GM12878 (cell line): ENCODE data around the gene CACNG4. TPM values are rescaled to one million over a fixed set of nuclear protein-coding genes. Genes with fewer than 3 reads are reported as not detected.

Experiments used
- ATAC-seq: fragments of 200-7000 bp; cut with Tn5 transposase; 3 replicates; pipeline ENCODE4 v1.9.1; 2020; ENCODE audit warnings: mild to moderate bottlenecking, moderate library complexity
- BruUV-seq: library from RNA; stranded (reverse); fragments of 400-500 nt; replicated peaks from 2 replicates; lab custom pipeline; 2021; lab: Mats Ljungman, UMichigan
- CTCF ChIA-PET: fragments of 300-600 bp; sonication (Branson Sonifier 250); formaldehyde crosslinking; extraction: SDS; loops from one replicate; lab custom pipeline; 2021; ENCODE audit warnings: inconsistent platforms; lab: Yijun Ruan, JAX
- POLR2A ChIA-PET: fragments of 350-600 bp; formaldehyde crosslinking; extraction: SDS; loops from one replicate; lab custom pipeline; 2021; ENCODE audit warnings: inconsistent platforms; lab: Charles Lee
- RAD21 ChIA-PET: fragments of 300-600 bp; sonication (Branson Sonifier 250); formaldehyde crosslinking; loops from one replicate; lab custom pipeline; 2023; ENCODE audit warnings: antibody characterized with exemption; ENCODE audit not compliant: unreplicated experiment; lab: Charles Lee
- SMC1A ChIA-PET: fragments of 300-600 bp; sonication (Branson Sonifier 250); formaldehyde crosslinking; loops from one replicate; lab custom pipeline; 2023; ENCODE audit not compliant: unreplicated experiment, uncharacterized antibody; lab: Charles Lee
- DNase-seq: peaks from one replicate; pipeline ENCODE4 v3.0.0-alpha.2; 2011; ENCODE audit warnings: low read depth, low spot score
- FAIRE-seq: peaks from 3 replicates; lab custom pipeline; 2011; peaks lifted over from hg19 to GRCh38; lab: Jason Lieb, UNC
- H2AFZ ChIP-seq: 2 replicates; pipeline ENCODE4 v1.6.0; 2011; ENCODE audit warnings: low read depth, low read length, control low read depth; ENCODE audit not compliant: control insufficient read depth
- H3K27ac ChIP-seq: 2 replicates; pipeline ENCODE4 v1.5.1; 2011; ENCODE audit warnings: control low read depth; ENCODE audit not compliant: control insufficient read depth, insufficient read depth
- H3K27me3 ChIP-seq, 2 experiments: replicated peaks in 1 of 2; 2 replicates each; pipeline versions ENCODE4 v1.6.0 to v1.6.1; 2011; ENCODE audit warnings: low read length in 1 of 2; ENCODE audit not compliant: control insufficient read depth in 2 of 2, insufficient read depth in 2 of 2
- H3K36me3 ChIP-seq, 2 experiments: 2 replicates each; pipeline ENCODE4 v1.5.1; 2011; ENCODE audit warnings: low read length in 1 of 2; ENCODE audit not compliant: control insufficient read depth in 2 of 2, insufficient read depth in 2 of 2
- H3K4me1 ChIP-seq: 2 replicates; pipeline ENCODE4 v1.6.1; 2011; ENCODE audit warnings: mild to moderate bottlenecking, low read length, moderate library complexity, mixed read lengths; ENCODE audit not compliant: control insufficient read depth, insufficient read depth
- H3K4me2 ChIP-seq: 2 replicates; pipeline ENCODE4 v1.6.0; 2011; ENCODE audit warnings: control low read depth; ENCODE audit not compliant: control insufficient read depth, insufficient read depth
- H3K4me3 ChIP-seq: fragments of 200-600 bp; sonication (generic); 2 replicates; pipeline ENCODE4 v1.5.1; 2016
- H3K79me2 ChIP-seq: 2 replicates; pipeline ENCODE4 v1.6.0; 2011; ENCODE audit warnings: low read length; ENCODE audit not compliant: control insufficient read depth, insufficient read depth
- H3K9ac ChIP-seq: 2 replicates; pipeline ENCODE4 v1.8.0; 2011; ENCODE audit warnings: low read length, control low read depth, mixed read lengths; ENCODE audit not compliant: control insufficient read depth, insufficient read depth
- H3K9me3 ChIP-seq: replicated peaks from 3 replicates; pipeline ENCODE4 v1.5.1; 2011; ENCODE audit warnings: mild to moderate bottlenecking, low read length; ENCODE audit not compliant: control insufficient read depth, insufficient read depth
- H4K20me1 ChIP-seq: 2 replicates; pipeline ENCODE4 v1.6.0; 2011; ENCODE audit not compliant: control insufficient read depth, insufficient read depth
- BCL3 ChIP-seq: IDR thresholded peaks from 2 replicates; pipeline ENCODE4 v1.6.1; 2011; ENCODE audit warnings: borderline replicate concordance, low read depth, mild to moderate bottlenecking, moderate library complexity, low read length; ENCODE audit not compliant: insufficient read depth, poor library complexity, severe bottlenecking
- ETV6 ChIP-seq, 2 experiments: fragments of 450-650 bp in 1 of 2; IDR thresholded peaks in 1 of 2; conservative IDR thresholded peaks in 1 of 2; 2 replicates each; pipeline ENCODE4 v1.6.1; 2014; ENCODE audit warnings: antibody characterized with exemption in 1 of 2, borderline replicate concordance in 1 of 2, low read depth in 1 of 2, mild to moderate bottlenecking in 1 of 2, moderate library complexity in 1 of 2
- NR2C1 ChIP-seq: fragments of 450-650 bp; IDR thresholded peaks from 2 replicates; pipeline ENCODE4 v1.6.1; 2017; ENCODE audit warnings: antibody characterized with exemption, mild to moderate bottlenecking, moderate library complexity
- PAX5 ChIP-seq: IDR thresholded peaks from 2 replicates; pipeline ENCODE4 v1.6.1; 2011; ENCODE audit warnings: low read depth, low read length, borderline replicate concordance
- RFX5 ChIP-seq: IDR thresholded peaks from 2 replicates; pipeline ENCODE4 v1.6.1; 2011; ENCODE audit warnings: low read depth, low read length, improper control_type of control experiment
- SKIL ChIP-seq: fragments of 450-650 bp; IDR thresholded peaks from 2 replicates; pipeline ENCODE4 v1.6.1; 2017; ENCODE audit warnings: mild to moderate bottlenecking, low read depth, inconsistent platforms; ENCODE audit not compliant: poor library complexity, severe bottlenecking
- ZBTB11 ChIP-seq: fragments of 450-650 bp; formaldehyde crosslinking; IDR thresholded peaks from 2 replicates; pipeline ENCODE4 v1.5.0; 2022; ENCODE audit warnings: mild to moderate bottlenecking, missing genetic modification characterization
- ZBTB4 ChIP-seq: fragments of 450-650 bp; formaldehyde crosslinking; IDR thresholded peaks from 2 replicates; pipeline ENCODE4 v1.4.0; 2022; ENCODE audit warnings: mild to moderate bottlenecking, moderate library complexity
- ZNF622 ChIP-seq: fragments of 450-650 bp; IDR thresholded peaks from 2 replicates; pipeline ENCODE4 v1.6.1; 2017; ENCODE audit warnings: mild to moderate bottlenecking, inconsistent platforms
- WGBS: methylation state at CpG from one replicate; pipeline ENCODE4 v1.1.6; 2016; ENCODE audit warnings: low lambda C conversion rate; ENCODE audit not compliant: insufficient replicate concordance, insufficient coverage; ENCODE audit errors: missing lambda C conversion rate; 5-methylcytosine and 5-hydroxymethylcytosine counted together
- in situ Hi-C: fragments of 300-500 bp; cut with MboI; formaldehyde crosslinking; loops from 9 replicates; pipeline ENCODE4 v1.14.3; 2018; ENCODE audit warnings: mixed read lengths
- intact Hi-C: fragments of 100-400 bp; cut with micrococcal nuclease; formaldehyde crosslinking; loops from one replicate; pipeline ENCODE4 v1.14.2; 2022; ENCODE audit not compliant: unreplicated experiment
- polyA plus RNA-seq, 11 experiments: library from polyadenylated mRNA; depleted of rRNA in 4 of 11; unstranded in 6 of 11; stranded (reverse) in 5 of 11; fragments of >200 nt; fragmentation: Nextera tagmentation in 4 of 11; fragmentation: Illumina TruSeq in 1 of 11; extraction: Ambion mirVana in 4 of 11; extraction: Trizol in 1 of 11; gene quantifications; 1 replicate in 1 of 11; 2 replicates in 10 of 11; pipeline versions ENCODE4 v1.2.1 to v1.2.3, GENCODE V29; 2011 to 2016; ENCODE audit warnings: inconsistent platforms in 2 of 11, missing spikeins in 2 of 11, low read depth in 1 of 11
- total RNA-seq, 4 experiments: library from RNA; depleted of rRNA in 3 of 4; stranded (reverse); fragments of >200 nt in 3 of 4; fragmentation: Illumina TruSeq in 1 of 4; extraction: Trizol in 1 of 4; gene quantifications; 2 replicates each; pipeline versions ENCODE4 v1.2.1 to v1.2.3, GENCODE V29; 2013 to 2021
- TF ChIP-seq, protein P1 (sequence below): fragments of 450-650 bp; IDR thresholded peaks from 2 replicates; pipeline ENCODE4 v1.6.1; 2017; ENCODE audit warnings: borderline replicate concordance

CACNG4 gene
- total and polyA plus RNA-seq, 10 of the 15 experiments (the other 5 are each of a cell fraction or from before 2014, with no cell fraction given), result 0.08 TPM; not detected in 8

DNA sequence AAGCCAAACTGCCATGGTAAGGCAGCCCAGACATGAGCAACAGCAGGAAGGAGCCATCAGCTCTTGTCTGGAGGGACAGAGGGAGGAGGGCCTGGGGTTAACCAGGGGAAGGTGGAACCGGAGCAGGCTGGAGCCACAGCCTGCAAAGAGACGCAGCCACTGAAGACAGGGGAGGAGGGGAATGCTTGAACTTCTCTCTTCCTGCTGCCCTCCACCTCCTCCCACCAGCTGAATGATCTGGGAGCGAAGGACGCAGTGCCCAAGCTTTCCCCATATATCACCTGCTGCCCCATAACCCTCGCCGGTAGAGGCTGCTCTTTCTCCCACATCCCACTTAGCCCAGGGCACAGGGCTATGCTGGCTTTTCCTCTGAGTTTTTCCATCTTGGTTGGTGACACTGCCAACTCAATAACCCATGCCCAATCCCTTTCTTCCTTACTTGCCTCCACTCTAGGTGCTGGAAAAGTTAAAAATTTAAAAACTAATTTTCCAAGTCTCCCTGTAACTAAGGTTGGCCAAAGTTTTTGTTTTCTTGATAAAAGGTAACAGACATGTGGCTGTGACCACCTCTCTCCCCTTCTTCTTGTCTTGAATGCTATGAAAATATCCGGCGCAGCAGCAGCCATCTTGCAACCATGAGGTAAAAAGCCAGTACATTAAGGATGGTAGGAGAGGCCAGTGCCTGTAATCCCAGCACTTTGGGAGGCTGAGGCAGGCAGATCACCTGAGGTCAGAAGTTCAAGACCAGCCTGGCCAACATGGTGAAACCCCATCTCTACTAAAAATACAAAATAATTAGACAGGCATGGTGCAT lies 21.8 kb upstream of the CACNG4 start:
- H3K4me2 ChIP-seq, result no peak overlapping the region
- no peak for DNase-seq
- H3K9ac ChIP-seq, result no peak overlapping the region
- H3K4me3 ChIP-seq, result no peak overlapping the region
- no peak overlapping the region for H3K27ac ChIP-seq
- no peaks in the 10 kb centered on the region for H3K9me3 ChIP-seq
- in situ Hi-C loops (no loop called here), intact Hi-C loops (no loop called here)
- POLR2A ChIA-PET, result no interaction called here
- BruUV-seq, result no TSS peak
- H3K79me2 ChIP-seq, result no peaks in the 10 kb centered on the region
- ATAC-seq, result no peak
- SMC1A ChIA-PET, result no interaction called here
- CTCF ChIA-PET, result no interaction called here
- WGBS, result 52% methylated on average over 8 of the region's 8 CpGs
- peaks cover 1 to 3% of the 10 kb centered on the region in 2 experiments; a peak in 3 of 4 replicates for H3K27me3 ChIP-seq
- H2AFZ ChIP-seq, result no peak overlapping the region
- H3K4me1 ChIP-seq, result no peaks in the 10 kb centered on the region
- no peaks in the 10 kb centered on the region for H3K36me3 ChIP-seq
- no peak for FAIRE-seq
- H4K20me1 ChIP-seq, result no peaks in the 10 kb centered on the region
- RAD21 ChIA-PET, result no interaction called here
- TF ChIP-seq RFX5 (no peak), ZBTB11 (no peak), ETV6 (conservative IDR thresholded peaks at IDR 0.05 in 1 of 2, IDR thresholded peaks at IDR 0.05 in 1 of 2; ENCODE audit: borderline replicate concordance in 1 of 2, low read depth in 1 of 2) (no peak), ZBTB4 (CRISPR knock-in tag) (no peak), BCL3 (no peak), SKIL (no peak), PAX5 (no peak), NR2C1 (no peak), ZNF622 (no peak)
- TF ChIP-seq, protein P1, sequence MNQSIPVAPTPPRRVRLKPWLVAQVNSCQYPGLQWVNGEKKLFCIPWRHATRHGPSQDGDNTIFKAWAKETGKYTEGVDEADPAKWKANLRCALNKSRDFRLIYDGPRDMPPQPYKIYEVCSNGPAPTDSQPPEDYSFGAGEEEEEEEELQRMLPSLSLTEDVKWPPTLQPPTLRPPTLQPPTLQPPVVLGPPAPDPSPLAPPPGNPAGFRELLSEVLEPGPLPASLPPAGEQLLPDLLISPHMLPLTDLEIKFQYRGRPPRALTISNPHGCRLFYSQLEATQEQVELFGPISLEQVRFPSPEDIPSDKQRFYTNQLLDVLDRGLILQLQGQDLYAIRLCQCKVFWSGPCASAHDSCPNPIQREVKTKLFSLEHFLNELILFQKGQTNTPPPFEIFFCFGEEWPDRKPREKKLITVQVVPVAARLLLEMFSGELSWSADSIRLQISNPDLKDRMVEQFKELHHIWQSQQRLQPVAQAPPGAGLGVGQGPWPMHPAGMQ, result no peak
